HFF-Myc (cell line): ENCODE measurements around the gene DLG1.

ENCODE experiments used
- DNase-seq: peaks from one replicate; pipeline ENCODE4 v3.0.0-alpha.2; 2011; ENCODE audit warnings: low read depth; ENCODE audit errors: extremely low read depth
- H3K4me3 ChIP-seq: replicated peaks from 2 replicates; pipeline ENCODE4 v1.5.1; 2011; ENCODE audit warnings: low read depth, mild to moderate bottlenecking, control low read depth, low read length
- TF ChIP-seq, protein P1 (sequence below): IDR thresholded peaks from 2 replicates; pipeline ENCODE4 v1.5.1; 2012; ENCODE audit warnings: mild to moderate bottlenecking, low read depth, low read length, control low read depth; ENCODE audit errors: missing control alignments

The DLG1 gene

DNA sequence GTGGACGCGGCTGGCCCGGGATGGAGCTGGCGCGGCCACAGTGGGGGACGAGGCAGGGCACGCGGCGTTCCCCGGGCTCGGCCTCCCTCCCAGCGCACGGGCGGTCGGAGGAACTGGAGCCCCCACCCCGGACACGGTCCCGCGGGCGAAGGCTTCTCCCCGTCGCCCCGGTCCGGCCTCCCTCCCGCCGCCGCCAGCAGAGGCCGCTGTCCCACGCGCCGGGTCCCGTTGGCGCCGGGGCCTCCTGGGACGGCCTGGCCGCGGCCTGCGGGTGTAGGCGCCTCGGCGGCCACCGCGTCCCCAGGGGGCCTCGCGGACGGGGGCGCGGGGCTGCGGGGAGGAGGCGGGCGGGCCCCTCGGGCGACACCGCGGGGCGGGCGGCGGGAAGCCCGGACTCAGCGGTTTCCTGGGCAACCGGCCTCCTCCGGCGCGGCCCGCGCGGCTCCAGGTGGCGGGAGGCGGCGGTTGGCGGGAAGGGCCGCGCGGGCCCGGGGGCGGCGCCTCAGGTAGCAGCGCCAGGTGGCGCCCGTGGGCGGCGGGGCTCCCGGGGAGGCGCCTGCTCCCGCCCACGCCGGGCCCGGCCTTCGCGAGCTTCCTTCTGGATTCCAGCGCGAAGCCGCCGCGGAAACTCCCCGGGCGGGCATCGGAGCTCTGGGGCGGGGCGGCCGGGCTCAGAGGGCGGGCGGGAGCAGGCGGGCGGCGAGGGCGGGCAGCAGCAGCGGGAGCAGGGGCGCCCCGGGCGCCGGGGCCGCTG lies 295.5 kb downstream of the DLG1 start:
- peak overlapping the region; percentile 42 for H3K4me3 ChIP-seq
- TF ChIP-seq, protein P1, sequence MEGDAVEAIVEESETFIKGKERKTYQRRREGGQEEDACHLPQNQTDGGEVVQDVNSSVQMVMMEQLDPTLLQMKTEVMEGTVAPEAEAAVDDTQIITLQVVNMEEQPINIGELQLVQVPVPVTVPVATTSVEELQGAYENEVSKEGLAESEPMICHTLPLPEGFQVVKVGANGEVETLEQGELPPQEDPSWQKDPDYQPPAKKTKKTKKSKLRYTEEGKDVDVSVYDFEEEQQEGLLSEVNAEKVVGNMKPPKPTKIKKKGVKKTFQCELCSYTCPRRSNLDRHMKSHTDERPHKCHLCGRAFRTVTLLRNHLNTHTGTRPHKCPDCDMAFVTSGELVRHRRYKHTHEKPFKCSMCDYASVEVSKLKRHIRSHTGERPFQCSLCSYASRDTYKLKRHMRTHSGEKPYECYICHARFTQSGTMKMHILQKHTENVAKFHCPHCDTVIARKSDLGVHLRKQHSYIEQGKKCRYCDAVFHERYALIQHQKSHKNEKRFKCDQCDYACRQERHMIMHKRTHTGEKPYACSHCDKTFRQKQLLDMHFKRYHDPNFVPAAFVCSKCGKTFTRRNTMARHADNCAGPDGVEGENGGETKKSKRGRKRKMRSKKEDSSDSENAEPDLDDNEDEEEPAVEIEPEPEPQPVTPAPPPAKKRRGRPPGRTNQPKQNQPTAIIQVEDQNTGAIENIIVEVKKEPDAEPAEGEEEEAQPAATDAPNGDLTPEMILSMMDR: peak; percentile 43
- DNase-seq: no peak

DNA sequence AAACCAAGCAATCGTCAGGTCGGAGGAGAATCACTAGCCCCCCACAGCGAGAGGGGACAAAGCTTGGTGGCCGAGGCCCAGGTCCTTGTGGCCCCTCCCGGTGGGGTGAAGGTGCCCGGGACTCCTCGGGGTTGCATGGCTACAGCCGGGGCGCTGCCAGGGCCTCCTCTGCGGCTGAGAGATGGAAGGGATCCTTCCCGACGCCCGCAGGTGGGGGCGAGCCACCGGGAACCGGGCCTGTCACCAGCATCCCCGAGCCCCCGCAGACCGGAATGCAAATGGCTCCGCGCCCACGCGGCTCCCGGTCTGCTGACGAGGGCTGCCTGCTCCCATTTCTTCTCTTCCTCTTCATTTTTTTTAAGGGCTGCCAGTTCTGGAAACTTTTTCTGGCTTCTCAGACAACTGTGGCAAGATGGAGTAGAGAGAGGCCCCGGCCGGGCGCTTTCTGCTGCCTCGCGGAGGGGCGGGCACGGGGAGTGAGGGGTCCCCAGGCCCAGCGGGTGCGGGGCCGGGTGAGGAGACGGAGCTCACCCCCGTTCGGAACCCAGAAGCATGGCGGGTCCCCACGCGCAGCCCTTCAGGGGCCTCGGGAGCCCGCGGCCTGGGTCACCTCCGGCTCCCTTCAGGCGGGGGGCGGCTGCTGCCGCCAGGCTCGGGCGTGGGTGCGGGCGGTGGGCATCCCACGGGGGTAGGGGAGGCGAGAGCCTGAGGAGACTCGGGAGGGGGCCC lies 296.3 kb downstream of the DLG1 start:
- peak overlapping the region; percentile 35 for H3K4me3 ChIP-seq
- TF ChIP-seq, protein P1: no peak
- DNase-seq: no peak

GRCh38 chr3:197001106-197001971 lies 297.1 kb downstream of the DLG1 start:
- no peak overlapping the region for H3K4me3 ChIP-seq
- TF ChIP-seq, protein P1: no peak

GRCh38 chr3:197000211-197000610 lies 298.2 kb downstream of the DLG1 start:
- no peak overlapping the region for H3K4me3 ChIP-seq
- TF ChIP-seq, protein P1: no peak
- DNase-seq: no peak

More at GRCh38 chr3:197001106-197001971, 297.1 kb downstream of the DLG1 start:
- DNase-seq: no peak

DNA sequence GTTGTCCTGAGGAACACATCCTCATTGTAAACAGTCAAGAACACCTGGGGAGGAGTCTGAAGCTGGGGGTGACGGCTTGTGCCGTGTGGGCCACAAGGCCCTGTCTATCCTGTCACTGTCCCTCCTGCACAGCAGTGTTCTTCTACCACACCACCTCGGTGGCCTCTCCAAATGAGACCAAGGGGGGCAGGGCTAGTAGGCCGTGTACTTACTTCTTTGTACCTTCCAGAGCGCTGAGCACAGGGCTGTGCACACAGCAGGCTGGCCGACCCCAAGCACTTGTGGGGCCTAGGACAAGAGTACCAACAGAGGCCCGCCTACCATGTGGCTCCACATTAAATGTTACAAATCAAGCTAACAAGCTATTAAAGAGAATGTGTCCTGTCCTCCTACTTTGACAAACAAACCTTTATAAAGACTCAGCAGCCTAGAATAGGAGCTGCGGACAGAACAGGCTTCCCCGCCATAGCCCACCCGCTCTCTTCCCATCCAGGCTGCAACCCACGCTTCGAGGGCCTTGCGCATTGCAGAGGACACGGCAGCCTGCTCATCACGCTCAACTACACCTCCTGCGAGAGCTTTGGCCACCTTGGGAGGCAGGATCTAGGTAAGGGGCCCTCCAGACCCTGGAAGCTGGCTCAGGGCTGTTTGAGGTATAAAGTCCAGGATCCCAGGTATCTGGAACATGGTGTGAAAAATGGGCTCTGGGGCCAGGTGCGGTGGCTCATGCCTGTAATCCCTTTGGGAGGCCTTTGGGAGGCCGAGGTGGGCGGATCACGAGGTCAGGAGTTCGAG lies 299.2 kb downstream of the DLG1 start:
- no peak overlapping the region for H3K4me3 ChIP-seq
- no peak for DNase-seq
- TF ChIP-seq, protein P1: no peak

DNA sequence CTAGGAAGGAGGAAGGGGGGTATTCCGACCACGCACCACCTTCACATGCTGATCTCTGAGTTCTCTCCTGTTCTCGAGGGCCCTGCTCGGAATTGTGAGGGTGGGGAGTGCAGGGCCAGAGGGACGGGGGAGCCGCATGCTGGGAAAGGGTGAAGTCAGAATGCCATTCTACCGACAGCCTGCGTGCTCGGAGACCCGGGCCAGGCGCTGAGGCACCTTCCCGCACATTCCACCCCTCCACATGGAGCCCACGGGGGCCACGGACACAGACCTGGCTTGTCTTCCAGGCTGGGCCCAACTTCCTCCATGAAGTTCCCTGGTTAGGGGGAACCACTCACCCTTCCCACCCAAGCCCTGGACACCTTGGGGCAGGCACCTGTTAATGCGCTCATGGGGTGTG lies 301.1 kb downstream of the DLG1 start:
- no peak overlapping the region for H3K4me3 ChIP-seq
- DNase-seq: no peak
- TF ChIP-seq, protein P1: no peak
